Left cardiac atrium (tissue), 4 donors: Measurements from ENCODE around the gene RASL10A. TPM values are rescaled to one million over a fixed set of nuclear protein-coding genes. Genes with fewer than 3 reads are reported as not detected.

Source experiments
- ATAC-seq, 2 donors: fragments of 200-7000 bp; cut with Tn5 transposase; one replicate each; pipeline ENCODE4 v1.9.1; 2020; ENCODE audit warnings: mild to moderate bottlenecking in 2 of 2, moderate library complexity in 2 of 2
- DNase-seq: peaks from one replicate; pipeline ENCODE4 v3.0.0-alpha.2; 2020
- intact Hi-C, 2 donors: fragments of 100-400 bp; cut with DNase I; formaldehyde crosslinking; loops; one replicate each; pipeline versions ENCODE4 v1.14.1 to v1.15.1; 2022 to 2023
- total RNA-seq, 2 donors: library from RNA; stranded (reverse); fragmentation: NEBNext Ultra II Directional; extraction: Animal tissue kit (Norgen Biotek cat#: 25700); gene quantifications; one replicate each; pipeline ENCODE4 v1.2.1, GENCODE V29; 2021
- donor health status: DM: no; HTN: yes; CAD: no.
- donor health status: DM: no; HTN: yes; CAD: no; lungs with severe emphysema.
- donor health status: DM: yes; HTN: yes; CAD: no.
- donor health status: Dilated cardiomyopathy.

RASL10A gene
- total RNA-seq, 2 donors from 2014 or later: 1.0 to 3.1 TPM

DNA sequence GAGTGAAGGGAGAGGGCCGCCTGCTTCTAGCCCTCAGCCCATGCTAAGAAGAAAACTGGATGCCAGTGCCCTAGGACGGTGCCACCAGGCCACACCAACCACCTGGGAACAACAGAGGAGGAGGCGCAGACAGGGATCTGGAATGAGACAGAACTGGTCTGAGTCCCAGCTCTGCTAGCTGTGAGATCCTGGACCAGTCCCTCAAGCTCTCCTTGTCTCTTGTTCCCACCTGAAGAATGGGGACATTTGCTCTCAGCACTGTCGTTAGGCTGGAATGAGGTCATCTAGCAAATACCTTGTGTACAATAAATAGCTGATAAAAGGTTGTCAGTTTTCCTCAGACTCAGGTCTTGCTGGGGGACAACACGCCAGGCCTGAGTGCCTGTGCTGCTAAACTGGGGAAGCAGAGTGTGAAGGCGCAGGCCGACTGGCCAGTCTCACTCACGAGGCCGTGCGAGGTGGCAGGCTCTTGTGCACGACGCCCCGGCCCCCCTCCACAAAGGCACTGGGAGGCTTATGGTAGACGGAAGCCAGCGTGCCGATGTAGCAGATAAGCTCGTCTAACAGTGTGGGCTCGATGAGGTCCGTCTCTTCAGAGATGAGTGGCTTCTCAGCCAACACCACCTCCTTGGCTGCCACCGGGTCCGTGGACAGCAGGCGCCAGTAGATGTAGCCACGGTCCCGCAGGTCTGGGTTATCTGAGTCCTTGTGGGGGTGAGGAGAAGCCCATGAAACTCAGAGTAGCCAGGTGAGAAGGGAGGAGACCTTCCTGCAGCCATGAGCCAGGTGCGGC lies 25.8 kb upstream of the RASL10A start:
- intact Hi-C loops: no loop called here

DNA sequence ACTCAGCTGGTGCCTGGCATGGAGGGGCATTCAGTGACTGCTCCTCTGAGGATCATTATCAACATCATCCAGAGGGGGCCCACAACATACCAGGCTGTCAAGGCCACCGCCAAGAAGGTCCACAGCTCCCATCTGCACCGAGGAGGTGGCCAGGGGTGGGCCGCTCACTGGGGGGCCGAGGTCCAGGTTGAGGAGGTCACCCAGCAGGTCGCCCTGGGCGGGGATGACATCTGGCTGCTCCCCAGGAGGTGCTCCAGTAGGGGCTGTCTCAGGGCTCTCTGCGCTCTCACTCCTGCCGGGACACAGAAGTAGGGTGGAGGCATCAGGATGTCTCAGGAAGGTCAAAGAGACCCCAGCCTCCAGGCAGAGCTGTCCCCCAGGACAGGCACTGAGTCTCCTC lies 25.1 kb upstream of the RASL10A start:
- intact Hi-C loops: no loop called here
- ATAC-seq (no peak), DNase-seq (no peak)

More for the DNA sequence above, 25.8 kb upstream of the RASL10A start:
- DNase-seq: no peak
- ATAC-seq: peak in 1 of 2 donors; percentile 7

DNA sequence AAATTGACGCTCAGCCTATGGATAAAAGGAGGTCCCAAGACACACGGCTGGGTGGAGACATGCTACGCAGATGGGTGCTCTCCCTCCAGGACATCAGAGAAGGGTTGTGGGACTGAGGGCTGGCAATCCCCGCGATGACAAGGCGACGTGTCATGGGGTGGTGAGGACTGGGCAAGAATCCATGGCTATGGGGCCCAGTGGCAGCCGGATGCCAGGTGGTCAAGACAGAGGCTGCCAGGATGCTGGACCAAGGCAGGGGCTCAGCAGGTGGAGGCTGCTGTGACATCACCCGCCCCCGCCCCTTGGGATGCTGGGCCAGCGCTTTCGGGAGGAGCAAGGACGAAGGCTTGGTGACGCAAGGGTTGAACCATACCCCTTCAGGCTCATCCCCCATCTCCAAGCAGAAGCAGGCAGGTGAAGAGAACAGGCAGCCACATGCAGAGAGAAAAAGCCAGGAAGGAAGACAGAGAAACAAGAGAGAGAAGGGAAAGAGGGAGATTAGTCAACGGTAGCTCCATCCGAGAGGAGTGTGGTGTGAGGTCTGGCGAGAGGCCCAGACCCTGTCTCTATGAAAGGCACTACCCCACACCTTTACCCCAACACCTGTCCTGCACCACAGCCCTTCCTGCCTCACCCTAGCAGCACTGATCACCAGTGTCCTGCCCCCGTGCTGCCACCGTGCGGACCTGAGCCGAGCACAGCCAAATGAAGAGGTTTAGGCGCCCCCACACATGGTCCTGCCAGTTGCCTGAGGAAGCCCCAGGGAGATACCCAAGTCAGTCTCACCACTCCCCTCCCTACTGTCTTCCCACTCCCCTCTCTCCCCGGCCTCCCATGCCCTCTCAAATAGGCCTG lies 24.1 kb upstream of the RASL10A start:
- intact Hi-C loops: no loop called here
- DNase-seq: no peak
- ATAC-seq: no peak

DNA sequence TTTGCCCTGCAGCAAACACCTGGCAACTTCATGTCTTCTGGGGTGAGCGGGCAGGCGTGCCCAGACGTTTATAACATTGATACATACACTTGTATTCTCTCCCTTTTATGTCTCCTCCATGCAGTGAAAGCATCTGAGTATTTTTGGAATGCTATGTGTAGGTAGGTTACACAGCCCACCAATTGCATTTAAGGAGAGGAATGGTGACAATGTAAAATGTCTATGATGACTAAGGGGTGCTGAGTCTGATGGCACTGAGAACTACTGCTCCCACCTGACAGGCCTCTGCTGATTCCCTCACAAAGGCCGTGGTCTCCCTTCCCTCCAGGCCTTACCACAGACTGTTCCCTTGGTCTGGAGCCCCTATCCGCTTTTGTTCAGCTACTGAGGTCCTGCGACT lies 22.9 kb upstream of the RASL10A start:
- DNase-seq: no peak
- intact Hi-C loops: no loop called here
- ATAC-seq: no peak

DNA sequence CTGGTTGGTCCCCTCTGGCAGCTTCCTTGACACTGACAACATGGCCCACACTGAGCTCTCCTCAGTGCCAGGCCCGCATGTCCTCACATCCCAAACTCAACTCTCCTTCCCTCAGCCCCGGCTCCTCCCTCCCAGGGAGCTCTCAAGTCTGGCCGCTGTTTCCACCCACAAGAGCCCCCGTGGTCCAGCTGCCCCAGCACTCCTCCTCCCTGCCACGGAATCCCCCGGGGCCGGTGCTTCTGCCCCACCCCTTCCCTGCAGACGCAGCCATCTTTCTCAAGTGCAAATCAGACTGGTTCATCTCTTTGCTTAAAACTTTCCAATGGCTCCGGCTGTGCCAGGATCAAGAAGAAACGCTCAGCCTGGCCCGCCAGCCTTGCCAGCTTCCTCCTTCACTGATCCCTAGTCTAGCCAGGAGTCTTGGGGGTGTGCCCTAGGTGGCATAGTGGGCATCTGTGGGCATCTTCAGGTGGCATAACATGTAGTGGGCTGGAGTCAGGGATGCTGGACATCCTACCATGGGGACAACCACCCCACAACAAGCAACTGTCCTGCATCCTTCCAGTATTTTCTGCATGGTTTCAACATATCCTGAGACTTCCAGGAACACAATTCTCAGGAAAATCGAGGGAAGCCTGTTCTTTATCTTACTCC lies 22.3 kb upstream of the RASL10A start:
- no peak for DNase-seq
- intact Hi-C loops: no loop called here

DNA sequence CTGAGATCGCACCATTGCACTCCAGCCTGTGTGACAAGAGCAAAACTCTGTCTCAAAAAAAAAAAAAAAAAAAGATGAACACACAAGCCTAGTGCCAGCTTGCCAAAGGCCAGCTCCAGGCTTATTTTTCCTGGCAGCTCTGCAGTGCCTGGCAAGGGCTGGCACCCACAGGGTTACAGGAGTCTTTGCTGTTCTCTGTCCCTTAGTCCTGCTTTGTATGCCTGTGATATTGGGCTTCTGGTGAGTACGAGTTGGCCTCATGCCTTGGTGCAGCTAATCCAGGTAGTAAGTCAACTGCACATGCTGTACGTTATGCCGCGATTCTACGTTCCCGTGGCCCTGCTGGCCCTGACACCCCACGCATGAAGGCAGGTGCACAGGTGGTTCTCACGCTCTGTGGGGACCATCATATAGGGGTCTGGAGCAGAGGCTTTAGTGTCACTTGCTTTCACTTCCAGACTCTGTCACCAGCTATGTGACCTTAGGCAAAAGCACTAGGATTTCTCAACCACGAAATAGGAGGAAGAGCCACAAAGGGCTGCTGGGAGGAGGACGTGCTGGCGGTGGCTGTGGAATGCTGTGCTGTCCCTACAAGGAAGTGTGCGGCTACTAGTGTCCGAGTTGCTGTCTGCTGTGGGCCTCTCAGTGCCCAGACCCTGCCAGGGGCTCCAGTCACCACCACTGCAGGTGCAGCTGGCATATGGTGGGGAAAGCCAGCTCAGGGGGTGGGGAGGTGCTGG lies 21.4 kb upstream of the RASL10A start:
- no peak for DNase-seq
- intact Hi-C loops: no loop called here

More for the DNA sequence above, 22.3 kb upstream of the RASL10A start:
- no peak for ATAC-seq

DNA sequence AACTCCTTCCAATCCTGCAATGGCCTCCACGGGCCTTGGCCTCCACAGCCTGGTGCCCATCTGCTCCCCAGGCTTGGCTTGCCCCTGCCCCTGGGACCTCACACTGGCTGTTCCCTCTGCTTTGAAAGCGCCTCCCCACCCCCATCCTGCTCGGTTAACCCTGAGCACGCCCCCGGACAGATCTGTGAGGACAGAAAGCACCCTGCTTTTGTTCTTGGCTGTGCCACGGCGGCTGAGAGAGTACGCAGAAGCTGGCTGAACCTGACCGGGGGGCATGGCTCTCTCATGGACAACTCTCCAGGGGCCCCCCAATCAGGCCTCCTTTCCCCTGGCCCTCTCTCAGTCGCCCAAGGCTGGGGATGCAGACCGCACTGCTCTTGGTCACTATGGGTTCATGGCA lies 20.2 kb upstream of the RASL10A start:
- ATAC-seq: no peak
- DNase-seq: no peak
- intact Hi-C loops: no loop called here

More for the DNA sequence above, 21.4 kb upstream of the RASL10A start:
- ATAC-seq: peak in 1 of 2 donors; percentile 49

DNA sequence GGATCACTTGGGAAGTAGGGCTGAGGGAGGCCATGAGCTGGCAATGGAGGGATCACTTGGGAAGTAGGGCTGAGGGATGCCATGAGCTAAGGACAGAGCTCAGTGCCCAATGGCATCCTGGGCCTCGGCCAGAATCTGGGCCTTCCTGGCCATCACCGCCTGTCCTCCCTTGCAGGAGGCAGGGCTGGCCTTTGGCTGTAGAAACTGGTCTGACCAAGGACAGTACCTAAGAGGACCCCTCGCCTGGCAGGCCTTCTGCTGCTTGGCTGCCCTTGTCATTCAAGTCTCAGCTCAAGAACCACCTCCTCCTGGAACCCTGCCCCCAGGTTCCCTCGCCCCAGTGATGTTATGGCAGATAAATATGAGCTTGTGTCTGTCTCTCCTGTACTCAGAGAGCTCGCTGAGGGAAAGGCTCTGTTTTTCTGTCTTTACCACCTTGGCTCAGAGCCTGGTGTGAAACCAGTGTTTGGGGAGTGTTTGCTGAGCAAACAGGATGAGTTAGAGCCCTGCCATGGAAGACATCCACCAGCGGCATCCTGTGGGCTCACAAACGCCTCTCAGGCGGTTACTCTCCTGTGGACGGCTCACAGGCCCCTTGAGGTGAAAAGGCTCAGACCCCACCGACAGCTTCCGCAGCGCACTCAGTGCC lies 19.3 kb upstream of the RASL10A start:
- ATAC-seq: no peak
- no peak for DNase-seq
- intact Hi-C loops: no loop called here

DNA sequence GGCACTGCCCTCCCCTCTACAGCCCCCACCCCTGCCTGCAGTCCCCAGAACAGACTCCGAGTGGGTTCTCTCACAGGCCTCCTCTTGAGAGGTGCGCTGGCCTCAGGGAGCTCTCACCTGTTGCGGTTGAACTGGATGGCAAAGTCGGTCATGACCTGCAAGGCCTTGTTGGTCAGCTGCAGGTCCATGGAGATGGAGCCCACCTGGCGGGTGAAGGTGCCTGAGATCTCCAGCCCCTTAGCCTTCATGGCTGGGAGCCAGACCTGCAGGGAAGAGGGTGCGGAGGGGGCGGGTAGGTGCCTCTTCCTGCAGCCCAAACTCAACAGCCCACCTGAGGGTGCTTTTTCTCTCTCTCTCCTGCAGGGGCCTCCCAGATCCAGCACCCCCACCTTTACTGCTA lies 18.7 kb upstream of the RASL10A start:
- DNase-seq (no peak), ATAC-seq (no peak)
- intact Hi-C loops: no loop called here

DNA sequence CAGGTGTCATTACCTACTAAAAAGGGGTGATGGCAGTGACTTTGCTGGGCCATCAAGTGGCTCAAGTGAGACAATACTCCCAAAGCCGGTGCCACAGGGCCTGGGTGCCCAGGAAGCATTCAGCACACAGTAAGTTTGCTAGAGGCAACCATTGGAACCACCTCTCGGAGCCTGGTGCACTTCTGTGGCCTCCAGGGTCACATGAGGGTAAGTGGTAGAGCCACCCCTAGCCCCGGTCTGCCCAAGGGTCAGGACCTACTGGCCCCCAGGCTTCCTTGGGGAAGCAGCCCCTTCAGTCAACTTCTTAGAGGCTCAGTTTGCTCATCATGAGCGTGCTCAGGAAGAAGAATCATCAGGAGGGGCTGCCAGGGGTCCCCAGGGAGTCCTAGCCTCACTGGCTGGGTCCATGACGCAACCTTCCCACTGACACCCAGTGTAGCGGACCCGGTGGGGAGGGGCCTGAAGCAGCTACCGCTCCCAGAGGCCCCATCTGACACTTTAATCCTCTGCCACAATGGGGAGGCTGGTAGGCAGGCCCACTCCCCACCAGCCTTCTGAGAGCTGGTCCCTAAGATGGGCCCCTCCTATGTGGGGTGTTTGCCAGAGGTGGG lies 17.5 kb upstream of the RASL10A start:
- intact Hi-C loops: no loop called here
- ATAC-seq (no peak), DNase-seq (no peak)

DNA sequence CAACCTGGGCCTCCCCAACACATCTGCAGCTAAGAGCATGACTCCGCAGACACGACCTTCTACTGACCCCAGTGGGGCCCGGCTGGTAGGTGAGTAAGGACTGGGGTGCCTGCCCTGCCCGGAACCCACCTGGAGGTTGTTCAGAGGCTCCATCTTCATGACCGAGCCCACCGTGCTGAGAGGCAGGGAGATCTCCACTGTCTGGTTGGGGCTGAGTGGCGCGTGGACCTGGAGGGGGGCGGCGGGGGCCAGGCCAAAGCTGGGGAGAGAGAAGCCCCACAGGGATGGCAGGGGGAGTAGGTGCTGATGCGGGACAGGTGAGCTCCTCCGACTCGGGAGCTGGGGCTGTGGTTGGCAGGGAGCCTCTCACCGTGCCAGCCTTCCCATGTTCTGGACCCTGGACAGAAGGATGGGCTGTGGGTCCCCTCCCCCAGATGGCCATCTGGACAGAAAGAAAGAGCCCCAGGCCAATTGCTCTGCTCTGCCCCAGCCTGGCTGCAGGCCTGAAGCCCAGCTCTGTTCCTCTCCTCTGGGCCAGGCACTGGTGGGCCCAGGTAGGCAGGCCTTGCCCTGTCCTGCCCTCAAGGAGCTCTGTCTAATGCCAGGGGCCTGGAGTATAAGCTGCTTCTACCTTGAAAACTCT lies 16.3 kb upstream of the RASL10A start:
- ATAC-seq (no peak), DNase-seq (no peak)
- intact Hi-C loops: no loop called here

DNA sequence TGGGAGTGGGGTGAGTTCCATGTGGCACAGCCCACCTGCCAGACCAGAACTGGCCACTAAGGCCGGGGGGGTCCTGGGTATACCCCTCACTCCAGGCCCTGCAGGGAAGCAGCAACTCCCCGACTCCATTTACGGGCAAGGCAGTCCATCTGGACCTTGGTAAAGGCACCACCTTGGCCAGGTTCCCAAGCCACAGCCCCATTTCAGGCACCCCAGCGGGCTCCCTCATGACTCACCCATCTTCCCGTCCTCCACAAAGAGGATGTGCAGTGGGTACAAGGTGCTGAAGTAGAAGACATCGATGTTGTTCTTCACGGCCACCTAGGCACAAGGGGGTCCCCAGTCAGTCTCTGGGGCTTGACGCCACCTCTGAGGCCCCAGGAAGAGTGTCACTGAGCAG lies 15.7 kb upstream of the RASL10A start:
- DNase-seq (no peak), ATAC-seq (no peak)
- intact Hi-C loops: no loop called here

DNA sequence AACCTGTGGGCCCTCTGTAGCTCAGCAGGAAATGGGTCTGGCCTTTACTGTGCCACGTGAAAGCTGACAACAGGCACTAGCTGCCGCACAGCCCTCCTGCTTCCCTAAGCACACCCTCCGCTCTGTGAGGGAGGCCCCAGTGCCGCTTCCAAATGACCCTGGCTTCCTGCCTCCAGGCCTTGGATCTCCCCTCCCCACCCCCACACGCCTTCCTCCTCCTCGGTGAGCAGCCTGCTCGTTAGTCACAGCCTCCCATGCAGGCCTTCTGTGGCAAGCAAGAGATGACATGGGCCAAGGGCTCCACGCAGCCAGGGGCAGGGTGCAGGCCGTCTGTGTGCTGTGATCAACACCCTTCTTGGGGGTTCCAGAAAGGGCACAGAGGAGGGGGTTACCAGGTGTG lies 15.3 kb upstream of the RASL10A start:
- ATAC-seq (peak; percentile 14 to 32), DNase-seq (peak; percentile 71)

DNA sequence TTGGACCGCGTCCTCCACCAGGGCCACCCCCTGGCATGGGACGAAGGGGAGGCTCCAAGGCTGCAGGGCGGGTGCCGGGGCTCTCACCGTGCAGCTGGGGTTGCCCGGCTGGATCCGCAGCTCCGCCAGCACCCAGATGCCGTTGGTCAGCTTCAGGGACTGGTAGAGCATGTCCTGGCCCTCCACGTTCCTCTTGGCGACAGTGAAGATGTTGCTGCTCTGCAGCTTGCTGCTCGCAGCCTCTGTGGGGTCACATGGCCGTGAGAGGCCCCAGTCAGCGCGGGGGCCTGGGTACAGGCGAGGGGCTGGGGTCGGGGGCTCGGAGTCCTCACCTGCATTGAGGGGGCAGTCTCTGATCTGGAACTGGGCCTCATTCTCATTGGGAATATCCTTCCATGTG lies 14.8 kb upstream of the RASL10A start:
- intact Hi-C loops: no loop called here
- DNase-seq (no peak), ATAC-seq (no peak)

More for the DNA sequence above, 15.3 kb upstream of the RASL10A start:
- intact Hi-C loops: no loop called here

DNA sequence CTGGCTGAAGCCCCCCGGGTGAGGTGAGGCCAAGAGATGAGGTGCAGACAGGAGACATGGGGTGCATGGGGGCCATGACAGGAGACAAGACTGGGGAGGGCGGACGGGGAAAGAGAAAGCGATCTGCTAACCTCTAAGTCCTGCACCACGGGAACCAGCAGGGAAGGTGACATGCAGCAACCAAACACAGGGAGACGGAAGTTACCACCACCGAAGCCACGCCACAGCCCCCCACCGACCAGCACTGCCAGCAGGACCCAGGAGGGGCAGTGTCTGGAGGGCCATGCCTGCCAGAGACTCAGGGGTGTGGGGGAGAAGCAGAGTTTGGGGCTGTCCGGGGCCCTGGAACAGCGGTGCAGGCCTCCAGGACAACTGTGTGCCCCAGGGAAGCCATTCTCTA lies 14.1 kb upstream of the RASL10A start:
- intact Hi-C loops: no loop called here
- DNase-seq (peak; percentile 13), ATAC-seq (no peak)

DNA sequence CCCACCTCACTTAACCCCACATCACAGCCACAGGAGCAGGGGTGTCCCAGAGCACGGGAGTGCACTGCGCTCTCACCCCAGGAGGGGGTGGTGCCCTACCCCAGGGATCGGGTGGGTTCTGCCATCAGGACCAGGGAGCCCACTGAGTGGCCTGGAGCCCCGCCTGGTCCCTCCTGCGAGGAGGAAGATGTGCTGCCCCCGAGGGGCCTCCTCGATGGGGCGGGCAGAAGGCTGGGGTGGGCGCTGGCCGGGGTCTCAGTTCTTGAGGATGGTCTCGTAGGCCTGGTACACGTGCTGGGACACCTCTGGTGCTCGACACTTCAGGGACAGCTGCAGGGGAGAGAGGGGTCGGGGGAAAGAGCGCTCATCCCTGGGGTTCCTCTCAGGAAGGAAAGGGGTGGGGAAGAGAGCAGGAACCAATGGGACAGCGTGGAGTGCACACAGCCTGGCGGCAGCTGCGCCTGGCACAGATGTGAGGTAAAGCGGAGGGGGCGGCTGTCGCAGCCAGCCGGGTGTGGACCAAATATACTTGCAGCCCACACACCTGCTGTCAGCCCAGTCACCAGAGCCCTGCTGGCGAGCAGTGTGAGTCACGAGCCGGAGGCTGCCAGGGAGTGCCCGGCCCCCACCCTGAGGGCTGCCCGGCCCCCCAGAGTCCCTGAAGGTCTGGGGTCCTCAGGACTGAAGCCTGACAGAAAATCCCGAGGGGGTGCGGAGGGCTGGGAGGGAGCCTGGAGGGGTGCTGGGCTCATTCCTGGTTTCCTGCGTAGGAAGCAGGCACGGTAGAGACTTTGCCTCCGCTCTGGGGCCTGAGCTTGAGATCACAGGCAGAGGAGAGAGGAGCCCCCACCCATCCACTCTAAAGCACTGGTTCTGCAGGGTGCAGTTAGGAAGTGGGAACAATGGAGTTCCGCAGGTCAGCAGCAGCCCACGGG lies 13.3 kb upstream of the RASL10A start:
- DNase-seq (peak; percentile 27), ATAC-seq (peak in 1 of 2 donors; percentile 23)
- intact Hi-C loops: no loop called here

DNA sequence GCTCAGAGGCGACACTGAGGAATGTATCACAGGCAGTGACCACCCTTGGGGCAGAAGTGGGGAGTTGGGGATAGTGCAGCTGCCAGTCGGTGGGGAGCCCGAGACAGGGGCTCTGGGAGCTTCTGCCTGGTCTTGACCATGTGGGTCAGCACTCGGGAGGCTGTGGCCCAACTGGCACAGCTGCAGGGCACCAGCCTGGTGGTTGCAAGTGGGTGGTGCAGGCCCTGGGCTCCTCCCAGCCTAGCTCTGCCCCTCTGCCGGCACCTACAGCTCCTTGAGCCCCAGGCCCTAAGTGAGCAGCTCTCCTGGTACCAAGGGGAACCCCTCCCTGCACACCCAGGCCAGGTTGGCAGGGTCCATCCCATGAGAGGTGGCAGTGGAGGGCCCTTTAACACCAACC lies 12.6 kb upstream of the RASL10A start:
- no peak for ATAC-seq
- intact Hi-C loops: no loop called here
- peak; percentile 18 for DNase-seq
